HepG2 (cell line): ENCODE data around the gene CARD9. TPM values are rescaled to one million over a fixed set of nuclear protein-coding genes. Genes with fewer than 3 reads are reported as not detected.
A peak's percentile ranks its signal among the peaks of the same experiment; 100 is the strongest.

Source experiments
- ATF3 ChIP-seq: sonication (generic); formaldehyde crosslinking; IDR thresholded peaks from 2 replicates; pipeline ENCODE4 v1.4.0; 2020; ENCODE audit warnings: missing genetic modification reagents
- ATF4 ChIP-seq, 2 experiments: fragments of 450-650 bp in 1 of 2; sonication (generic) in 1 of 2; formaldehyde crosslinking; IDR thresholded peaks; 2 replicates each; pipeline versions ENCODE4 v1.5.0 to v1.8.0; 2020 to 2022; ENCODE audit warnings: mild to moderate bottlenecking in 1 of 2, missing genetic modification reagents in 1 of 2
- DNMT1 ChIP-seq: sonication (generic); formaldehyde crosslinking; IDR thresholded peaks from 2 replicates; pipeline ENCODE4 v1.5.1; 2020; ENCODE audit warnings: mild to moderate bottlenecking, missing genetic modification reagents
- DNMT3B ChIP-seq: conservative IDR thresholded peaks from 2 replicates; pipeline ENCODE4 v1.6.1; 2016; ENCODE audit warnings: missing biosample characterization, control low read depth
- HDAC6 ChIP-seq: fragments of 200-600 bp; sonication (generic); IDR thresholded peaks from 2 replicates; pipeline ENCODE4 v1.7.0; 2017; ENCODE audit warnings: mild to moderate bottlenecking, antibody characterized with exemption, low read length, low read depth
- MZF1 ChIP-seq: sonication (generic); formaldehyde crosslinking; IDR thresholded peaks from 2 replicates; pipeline ENCODE4 v1.8.1; 2023; ENCODE audit warnings: mild to moderate bottlenecking, missing genetic modification reagents, borderline replicate concordance
- PHF20 ChIP-seq: sonication (generic); formaldehyde crosslinking; IDR thresholded peaks from 2 replicates; pipeline ENCODE4 v1.5.0; 2020; ENCODE audit warnings: mild to moderate bottlenecking, missing genetic modification reagents
- RELA ChIP-seq: sonication (generic); formaldehyde crosslinking; IDR thresholded peaks from 2 replicates; pipeline ENCODE4 v1.4.0; 2020; ENCODE audit warnings: missing genetic modification reagents
- TBX3 ChIP-seq: fragments of 450-650 bp; IDR thresholded peaks from 2 replicates; pipeline ENCODE4 v1.6.1; 2017; ENCODE audit warnings: antibody characterized with exemption, mild to moderate bottlenecking, inconsistent platforms, borderline replicate concordance
- TERF1 ChIP-seq: sonication (generic); formaldehyde crosslinking; IDR thresholded peaks from 2 replicates; pipeline ENCODE4 v1.8.0; 2022; ENCODE audit warnings: mild to moderate bottlenecking, missing genetic modification reagents, moderate library complexity
- USF2 ChIP-seq, 2 experiments: sonication (generic) in 1 of 2; formaldehyde crosslinking in 1 of 2; IDR thresholded peaks; 2 replicates each; pipeline versions ENCODE4 v1.5.1 to v1.6.1; 2011 to 2020; ENCODE audit warnings: borderline replicate concordance in 1 of 2, low read depth in 1 of 2, low read length in 1 of 2, mild to moderate bottlenecking in 1 of 2, missing genetic modification reagents in 1 of 2, moderate library complexity in 1 of 2
- ZBTB38 ChIP-seq: sonication (generic); formaldehyde crosslinking; IDR thresholded peaks from 2 replicates; pipeline ENCODE4 v1.5.1; 2020; ENCODE audit warnings: mild to moderate bottlenecking, missing genetic modification reagents
- ZFP36L1 ChIP-seq: sonication (generic); formaldehyde crosslinking; IDR thresholded peaks from 2 replicates; pipeline ENCODE4 v1.8.0; 2022; ENCODE audit warnings: mild to moderate bottlenecking, missing genetic modification reagents, moderate library complexity
- ZFP36L2 ChIP-seq: sonication (generic); formaldehyde crosslinking; IDR thresholded peaks from 2 replicates; pipeline ENCODE4 v1.4.0; 2020; ENCODE audit warnings: missing genetic modification reagents
- ZNF101 ChIP-seq: sonication (generic); formaldehyde crosslinking; IDR thresholded peaks from 2 replicates; pipeline ENCODE4 v1.4.0; 2020; ENCODE audit warnings: mild to moderate bottlenecking, low read depth, missing genetic modification reagents, borderline replicate concordance
- ZNF253 ChIP-seq: sonication (generic); formaldehyde crosslinking; IDR thresholded peaks from 2 replicates; pipeline ENCODE4 v1.8.0; 2022; ENCODE audit warnings: mild to moderate bottlenecking, missing genetic modification reagents, borderline replicate concordance
- ZNF274 ChIP-seq: sonication (generic); formaldehyde crosslinking; IDR thresholded peaks from 2 replicates; pipeline ENCODE4 v1.5.1; 2020; ENCODE audit warnings: mild to moderate bottlenecking, missing genetic modification reagents
- ZNF510 ChIP-seq: sonication (generic); formaldehyde crosslinking; IDR thresholded peaks from 2 replicates; pipeline ENCODE4 v1.4.0; 2020; ENCODE audit warnings: low read depth, mild to moderate bottlenecking, missing genetic modification reagents
- ZNF574 ChIP-seq: sonication (generic); formaldehyde crosslinking; IDR thresholded peaks from 2 replicates; pipeline ENCODE4 v1.4.0; 2020; ENCODE audit warnings: missing genetic modification reagents
- ZNF576 ChIP-seq: sonication (generic); formaldehyde crosslinking; IDR thresholded peaks from 2 replicates; pipeline ENCODE4 v1.4.0; 2020; ENCODE audit warnings: mild to moderate bottlenecking, missing genetic modification reagents
- ZNF672 ChIP-seq: sonication (generic); formaldehyde crosslinking; IDR thresholded peaks from 2 replicates; pipeline ENCODE4 v1.8.1; 2022; ENCODE audit warnings: missing genetic modification reagents
- polyA plus RNA-seq, 8 experiments: library from polyadenylated mRNA; depleted of rRNA in 3 of 8; stranded (reverse) in 7 of 8; unstranded in 1 of 8; fragments of >200 nt; fragmentation: Illumina TruSeq in 4 of 8; extraction: Trizol in 4 of 8; gene quantifications; 2 replicates each; pipeline versions ENCODE4 v1.2.1 to v1.2.3, GENCODE V29; 2011 to 2016; ENCODE audit warnings: low read depth in 4 of 8, missing spikeins in 1 of 8, mixed read lengths in 1 of 8; ENCODE audit not compliant: insufficient read depth in 1 of 8
- total RNA-seq, 5 experiments: library from RNA; depleted of rRNA; stranded (reverse); fragments of >200 nt; fragmentation: Illumina TruSeq; extraction: Trizol; gene quantifications; 2 replicates each; pipeline ENCODE4 v1.2.3, GENCODE V29; 2016; ENCODE audit warnings: low read depth in 1 of 5

The CARD9 gene
- total and polyA plus RNA-seq, 2 of the 13 experiments (the other 11 are each of a cell fraction or from before 2014, with no cell fraction given) = 3.3 to 7.4 TPM

GRCh38 chr9:136409557-136410455, 36.3 kb upstream of the CARD9 start (continued):
- TF ChIP-seq ZNF576 (CRISPR knock-in tag) (no peak), ZNF510 (CRISPR knock-in tag) (0 out of 2 replicates have a peak, but pooled peaks have one; percentile 10), ZBTB38 (CRISPR knock-in tag) (0 out of 2 replicates have a peak, but pooled peaks have one; percentile 36), ZFP36L1 (no peak), DNMT3B (no peak), TBX3 (no peak), ZNF253 (CRISPR knock-in tag) (no peak), ZNF274 (no peak), DNMT1 (CRISPR knock-in tag) (no peak), ZNF101 (no peak), MZF1 (CRISPR knock-in tag) (no peak), ZNF574 (CRISPR knock-in tag) (0 out of 2 replicates have a peak, but pooled peaks have one; percentile 3), RELA (CRISPR knock-in tag) (no peak), ATF4 (CRISPR knock-in tag; IDR thresholded peaks at IDR 0.05) (no peak; a peak in 1 of 4 replicates), ZNF672 (CRISPR knock-in tag) (no peak), ATF3 (CRISPR knock-in tag) (no peak), USF2 (IDR thresholded peaks at IDR 0.05; ENCODE audit: low read depth, low read length) (no peak), USF2 (CRISPR knock-in tag; IDR thresholded peaks at IDR 0.05; ENCODE audit: borderline replicate concordance) (no peak), HDAC6 (no peak), ZFP36L2 (CRISPR knock-in tag) (no peak), TERF1 (CRISPR knock-in tag) (no peak), PHF20 (CRISPR knock-in tag) (no peak)
